Measurements from ENCODE around the gene KIF13A. TPM values are rescaled to one million over a fixed set of nuclear protein-coding genes. Genes with fewer than 3 reads are reported as not detected.
"Not testable (repeated sequence)": the region's sequence is repeated elsewhere in the genome, so short reads cannot be mapped to it uniquely, and the experiment has no call there.

KIF13A gene
- total RNA-seq, 2 experiments from 2014 or later = not detected

- Mint-ChIP-seq H3K36me3 (ENCODE audit: low read depth) (no peaks in the 10 kb centered on the region), H3K4me3 (no peak overlapping the region), H3K27ac (no peak overlapping the region), H3K4me1 (ENCODE audit: low read depth) (no peaks in the 10 kb centered on the region), H3K27me3 (ENCODE audit: low read depth) (peaks cover 2% of the 10 kb centered on the region), H3K9me3 (peaks cover 5% of the 10 kb centered on the region)
- intact Hi-C loops (cut with micrococcal nuclease) = no loop called here
- CTCF ChIA-PET = interaction anchor here (0.7 to 1.1 kb wide), 4 partner anchors 10 to 160 kb away, joined by 3 to 6 read pairs (median 4); no protein-coding TSS in a partner anchor
- no peak for DNase-seq
Measured at GRCh38 chr6:17744019-17744756, 243.2 kb downstream of the KIF13A start.

- CTCF ChIA-PET = no interaction called here
- H3K4me3 Mint-ChIP-seq = no peak overlapping the region
- no peak overlapping the region for H3K27ac Mint-ChIP-seq
- H3K27me3 Mint-ChIP-seq (ENCODE audit: low read depth) = peaks cover 2% of the 10 kb centered on the region
- peaks cover 23% of the 10 kb centered on the region for H3K9me3 Mint-ChIP-seq
- no peaks in the 10 kb centered on the region for H3K4me1 Mint-ChIP-seq (ENCODE audit: low read depth)
- DNase-seq = no peak
- no peaks in the 10 kb centered on the region for H3K36me3 Mint-ChIP-seq (ENCODE audit: low read depth)
- intact Hi-C loops (cut with micrococcal nuclease) = no loop called here
Measured at GRCh38 chr6:17741507-17741906, 245.9 kb downstream of the KIF13A start.

GRCh38 chr6:17740559-17741220, 246.7 kb downstream of the KIF13A start:
- peaks cover 23% of the 10 kb centered on the region for H3K9me3 Mint-ChIP-seq
- no peaks in the 10 kb centered on the region for H3K4me1 Mint-ChIP-seq (ENCODE audit: low read depth)
- no peak overlapping the region for H3K4me3 Mint-ChIP-seq
- intact Hi-C loops (cut with micrococcal nuclease) = no loop called here
- no peak overlapping the region for H3K27ac Mint-ChIP-seq
- CTCF ChIA-PET = interaction anchor here (0.6 kb wide), 2 partner anchors 92 to 809 kb away, joined by 3 to 4 read pairs; no protein-coding TSS in a partner anchor
- no peak for DNase-seq
- peaks cover 2% of the 10 kb centered on the region for H3K27me3 Mint-ChIP-seq (ENCODE audit: low read depth)
- no peaks in the 10 kb centered on the region for H3K36me3 Mint-ChIP-seq (ENCODE audit: low read depth)

- H3K4me1 Mint-ChIP-seq (ENCODE audit: low read depth) = no peaks in the 10 kb centered on the region
- CTCF ChIA-PET = no interaction called here
- H3K9me3 Mint-ChIP-seq = peaks cover 23% of the 10 kb centered on the region
- DNase-seq = no peak
- no peaks in the 10 kb centered on the region for H3K36me3 Mint-ChIP-seq (ENCODE audit: low read depth)
- intact Hi-C loops (cut with micrococcal nuclease) = no loop called here
- no peak overlapping the region for H3K27ac Mint-ChIP-seq
- no peak overlapping the region for H3K4me3 Mint-ChIP-seq
- H3K27me3 Mint-ChIP-seq (ENCODE audit: low read depth) = peaks cover 2% of the 10 kb centered on the region
Measured at GRCh38 chr6:17737704-17738252, 249.7 kb downstream of the KIF13A start.

- CTCF ChIA-PET; DNase-seq; intact Hi-C loops (cut with micrococcal nuclease); H3K36me3 Mint-ChIP-seq (ENCODE audit: low read depth); H3K27ac Mint-ChIP-seq; H3K4me3 Mint-ChIP-seq; H3K4me1 Mint-ChIP-seq (ENCODE audit: low read depth); H3K27me3 Mint-ChIP-seq (ENCODE audit: low read depth): not testable (repeated sequence)
- H3K9me3 Mint-ChIP-seq = peaks cover 23% of the 10 kb centered on the region
Measured at GRCh38 chr6:17735311-17735710, 252.1 kb downstream of the KIF13A start.

- Mint-ChIP-seq H3K9me3 (no peaks in the 10 kb centered on the region), H3K4me3 (no peak overlapping the region), H3K27me3 (ENCODE audit: low read depth) (no peaks in the 10 kb centered on the region), H3K4me1 (ENCODE audit: low read depth) (no peaks in the 10 kb centered on the region), H3K36me3 (ENCODE audit: low read depth) (no peaks in the 10 kb centered on the region), H3K27ac (no peak overlapping the region)
- intact Hi-C loops (cut with micrococcal nuclease) = no loop called here
- no peak for DNase-seq
- CTCF ChIA-PET = no interaction called here
Measured at GRCh38 chr6:17730078-17730704, 257.2 kb downstream of the KIF13A start.

- H3K4me1 Mint-ChIP-seq (ENCODE audit: low read depth) = no peaks in the 10 kb centered on the region
- H3K27me3 Mint-ChIP-seq (ENCODE audit: low read depth) = no peaks in the 10 kb centered on the region
- no peak for DNase-seq
- CTCF ChIA-PET = interaction anchor here (0.7 to 1.2 kb wide), 2 partner anchors 75 to 392 kb away, joined by 3 read pairs; no protein-coding TSS in a partner anchor
- no peaks in the 10 kb centered on the region for H3K9me3 Mint-ChIP-seq
- intact Hi-C loops (cut with micrococcal nuclease) = no loop called here
- H3K27ac Mint-ChIP-seq = no peak overlapping the region
- no peak overlapping the region for H3K4me3 Mint-ChIP-seq
- no peaks in the 10 kb centered on the region for H3K36me3 Mint-ChIP-seq (ENCODE audit: low read depth)
Measured at GRCh38 chr6:17729223-17730077, 258.0 kb downstream of the KIF13A start.

- Mint-ChIP-seq H3K4me1 (ENCODE audit: low read depth) (no peaks in the 10 kb centered on the region), H3K36me3 (ENCODE audit: low read depth) (no peaks in the 10 kb centered on the region), H3K27me3 (ENCODE audit: low read depth) (no peaks in the 10 kb centered on the region), H3K9me3 (no peaks in the 10 kb centered on the region), H3K27ac (no peak overlapping the region), H3K4me3 (no peak overlapping the region)
- intact Hi-C loops (cut with micrococcal nuclease) = no loop called here
- DNase-seq = no peak
- CTCF ChIA-PET = interaction anchor here (0.7 to 1.2 kb wide), 2 partner anchors 76 to 393 kb away, joined by 3 read pairs; no protein-coding TSS in a partner anchor
Measured at GRCh38 chr6:17728551-17729222, 258.7 kb downstream of the KIF13A start.

GRCh38 chr6:17725083-17725482, 262.4 kb downstream of the KIF13A start:
- intact Hi-C loops (cut with micrococcal nuclease) = no loop called here
- Mint-ChIP-seq H3K4me1 (ENCODE audit: low read depth) (no peaks in the 10 kb centered on the region), H3K9me3 (no peaks in the 10 kb centered on the region), H3K27me3 (ENCODE audit: low read depth) (no peaks in the 10 kb centered on the region), H3K36me3 (ENCODE audit: low read depth) (no peaks in the 10 kb centered on the region), H3K4me3 (no peak overlapping the region), H3K27ac (no peak overlapping the region)
- CTCF ChIA-PET = interaction anchor here (0.7 kb wide), 1 partner anchor 388 kb away, joined by 3 read pairs; no protein-coding TSS in a partner anchor
- no peak for DNase-seq

- Mint-ChIP-seq H3K27me3 (ENCODE audit: low read depth) (no peaks in the 10 kb centered on the region), H3K36me3 (ENCODE audit: low read depth) (no peaks in the 10 kb centered on the region), H3K27ac (no peak overlapping the region), H3K4me3 (no peak overlapping the region), H3K9me3 (no peaks in the 10 kb centered on the region), H3K4me1 (ENCODE audit: low read depth) (no peaks in the 10 kb centered on the region)
- intact Hi-C loops (cut with micrococcal nuclease) = no loop called here
- DNase-seq = no peak
- CTCF ChIA-PET = no interaction called here
Measured at GRCh38 chr6:17724341-17724740, 263.1 kb downstream of the KIF13A start.

GRCh38 chr6:17721671-17722070, 265.8 kb downstream of the KIF13A start:
- intact Hi-C loops (cut with micrococcal nuclease) = no loop called here
- Mint-ChIP-seq H3K9me3 (no peaks in the 10 kb centered on the region), H3K4me3 (no peak overlapping the region), H3K4me1 (ENCODE audit: low read depth) (no peaks in the 10 kb centered on the region), H3K27ac (no peak overlapping the region), H3K27me3 (ENCODE audit: low read depth) (no peaks in the 10 kb centered on the region), H3K36me3 (ENCODE audit: low read depth) (no peaks in the 10 kb centered on the region)
- CTCF ChIA-PET = interaction anchor here (0.5 to 0.6 kb wide), 2 partner anchors 213 to 519 kb away, joined by 3 to 4 read pairs; no protein-coding TSS in a partner anchor
- DNase-seq = no peak
